Calu3 (cell line): ENCODE results near the gene TECR. TPM values are rescaled to one million over a fixed set of nuclear protein-coding genes. Genes with fewer than 3 reads are reported as not detected.
"Not testable (repeated sequence)": the region's sequence is repeated elsewhere in the genome, so short reads cannot be mapped to it uniquely, and the experiment has no call there.

Experiments
- BruUV-seq: library from RNA; stranded (reverse); fragments of 400-500 nt; replicated peaks from 2 replicates; lab custom pipeline; 2021; lab: Mats Ljungman, UMichigan
- CTCF ChIA-PET: fragments of 300-600 bp; sonication (Branson Sonifier 250); formaldehyde crosslinking; loops from one replicate; lab custom pipeline; 2022; ENCODE audit warnings: antibody characterized with exemption; lab: Charles Lee
- DNase-seq: peaks from one replicate; pipeline ENCODE4 v3.0.0; 2022
- H3K27ac Mint-ChIP-seq: one replicate; pipeline ENCODE4 v1.8.0; 2022; ENCODE audit warnings: mixed read lengths; ENCODE audit not compliant: unreplicated experiment
- H3K27me3 Mint-ChIP-seq: one replicate; pipeline ENCODE4 v1.8.0; 2022; ENCODE audit warnings: mixed read lengths; ENCODE audit not compliant: unreplicated experiment
- H3K36me3 Mint-ChIP-seq: one replicate; pipeline ENCODE4 v1.8.0; 2022; ENCODE audit warnings: mild to moderate bottlenecking, moderate library complexity, mixed read lengths; ENCODE audit not compliant: insufficient read depth, unreplicated experiment
- H3K4me1 Mint-ChIP-seq: one replicate; pipeline ENCODE4 v1.8.0; 2022; ENCODE audit warnings: mild to moderate bottlenecking, low read depth, mixed read lengths; ENCODE audit not compliant: unreplicated experiment
- H3K4me3 Mint-ChIP-seq: one replicate; pipeline ENCODE4 v1.8.0; 2022; ENCODE audit warnings: mild to moderate bottlenecking, low read depth, moderate library complexity, mixed read lengths; ENCODE audit not compliant: unreplicated experiment
- H3K9me3 Mint-ChIP-seq: one replicate; pipeline ENCODE4 v1.8.0; 2022; ENCODE audit warnings: low read depth, mixed read lengths; ENCODE audit not compliant: unreplicated experiment
- CTCF ChIP-seq: fragments of 200-600 bp; IDR thresholded peaks from one replicate; pipeline ENCODE4 v1.8.0; 2022; ENCODE audit warnings: antibody characterized with exemption; ENCODE audit not compliant: unreplicated experiment
- intact Hi-C: fragments of 100-400 bp; cut with micrococcal nuclease; formaldehyde crosslinking; loops from one replicate; pipeline ENCODE4 v1.10.0; 2022; ENCODE audit not compliant: unreplicated experiment
- total RNA-seq: library from RNA; stranded (reverse); gene quantifications from 2 replicates; pipeline ENCODE4 v1.2.3, GENCODE V29; 2022

The TECR gene
- total RNA-seq, 1 experiment from 2014 or later, result 162 TPM

- peak; percentile 64 for DNase-seq
- intact Hi-C loops, result no loop called here
- H3K27me3 Mint-ChIP-seq, result no peaks in the 10 kb centered on the region
Observed at GRCh38 chr19:14497228-14497921, 32.0 kb upstream of the TECR start.

GRCh38 chr19:14502334-14503092 lies 26.9 kb upstream of the TECR start:
- H3K27me3 Mint-ChIP-seq, result no peaks in the 10 kb centered on the region
- H3K4me1 Mint-ChIP-seq, result peaks cover 44% of the 10 kb centered on the region
- no peak overlapping the region for H3K4me3 Mint-ChIP-seq
- peaks cover 20% of the 10 kb centered on the region for H3K36me3 Mint-ChIP-seq
- TF ChIP-seq CTCF, result no peak
- CTCF ChIA-PET, result interaction anchor here (0.9 kb wide), 1 partner anchor 8 kb away, joined by 4 read pairs; no protein-coding TSS in a partner anchor
- H3K27ac Mint-ChIP-seq, result no peak overlapping the region
- H3K9me3 Mint-ChIP-seq, result no peaks in the 10 kb centered on the region
- intact Hi-C loops, result no loop called here
- no TSS peak for BruUV-seq
- DNase-seq, result no peak

More at GRCh38 chr19:14497228-14497921, 32.0 kb upstream of the TECR start:
- Mint-ChIP-seq H3K4me1 (peaks cover 21% of the 10 kb centered on the region), H3K27ac (peak overlapping the region; percentile 89), H3K36me3 (peaks cover 43% of the 10 kb centered on the region), H3K4me3 (peak overlapping the region; percentile 51), H3K9me3 (no peaks in the 10 kb centered on the region)
- CTCF ChIA-PET, result interaction anchor here (0.6 to 2.3 kb wide), 2 partner anchors 8 to 559 kb away, joined by 5 to 12 read pairs; no protein-coding TSS in a partner anchor
- no TSS peak for BruUV-seq
- no peak for TF ChIP-seq CTCF

GRCh38 chr19:14503285-14503684 lies 26.1 kb upstream of the TECR start:
- Mint-ChIP-seq H3K36me3 (peaks cover 24% of the 10 kb centered on the region), H3K27me3 (no peaks in the 10 kb centered on the region), H3K27ac (no peak overlapping the region), H3K9me3 (no peaks in the 10 kb centered on the region), H3K4me3 (no peak overlapping the region), H3K4me1 (peaks cover 42% of the 10 kb centered on the region)
- CTCF ChIA-PET, result no interaction called here
- BruUV-seq, result no TSS peak
- TF ChIP-seq CTCF, result no peak
- intact Hi-C loops, result no loop called here
- DNase-seq, result no peak

- DNase-seq, H3K9me3 Mint-ChIP-seq, H3K4me3 Mint-ChIP-seq, H3K27ac Mint-ChIP-seq, BruUV-seq, H3K27me3 Mint-ChIP-seq, CTCF ChIA-PET, intact Hi-C loops: not testable (repeated sequence)
- Mint-ChIP-seq H3K4me1 (peaks cover 42% of the 10 kb centered on the region), H3K36me3 (peaks cover 32% of the 10 kb centered on the region)
Observed at GRCh38 chr19:14504575-14504974, 24.8 kb upstream of the TECR start.
